Endometrial microvascular endothelial cells (primary cell): ENCODE measurements around the gene BLVRA. TPM values are rescaled to one million over a fixed set of nuclear protein-coding genes. Genes with fewer than 3 reads are reported as not detected.

ENCODE experiments used
- in situ Hi-C: cut with HindIII; loops from 2 replicates; pipeline ENCODE4 v1.10.0; 2017; ENCODE audit warnings: low sequenced_read_pairs, low pct_unique_long_range_greater_than_20kb; ENCODE audit errors: inconsistent ontology term
- total RNA-seq: library from RNA; depleted of rRNA; stranded (reverse); fragments of >200 nt; gene quantifications from one replicate; pipeline ENCODE4 v1.2.3, GENCODE V29; 2015; ENCODE audit errors: inconsistent ontology term

Gene BLVRA
- total RNA-seq, 1 donor from 2014 or later, result 64.0 TPM

DNA sequence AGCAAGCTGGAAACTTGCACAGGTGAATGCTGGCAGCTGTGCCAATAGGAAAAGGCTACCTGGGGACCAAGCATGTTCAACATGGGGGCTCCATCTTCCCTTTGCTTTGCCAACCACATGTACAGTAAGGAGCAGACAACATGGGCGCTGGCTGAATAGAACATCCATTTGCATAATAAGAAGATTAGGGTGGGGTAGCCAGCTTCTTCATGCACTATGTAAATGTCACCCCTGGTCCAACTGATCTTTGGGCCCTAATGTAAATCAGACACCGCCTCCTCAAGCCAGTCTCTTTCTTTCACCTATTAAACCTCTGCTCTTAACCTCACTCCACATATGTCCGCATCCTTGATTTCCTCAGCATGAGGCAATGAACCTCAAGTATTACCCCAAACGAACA, 84.8 kb downstream of the BLVRA start:
- in situ Hi-C loops, result no loop called here

- in situ Hi-C loops, result no loop called here
Observed at GRCh38 chr7:43844257-43844656, 85.8 kb downstream of the BLVRA start.

DNA sequence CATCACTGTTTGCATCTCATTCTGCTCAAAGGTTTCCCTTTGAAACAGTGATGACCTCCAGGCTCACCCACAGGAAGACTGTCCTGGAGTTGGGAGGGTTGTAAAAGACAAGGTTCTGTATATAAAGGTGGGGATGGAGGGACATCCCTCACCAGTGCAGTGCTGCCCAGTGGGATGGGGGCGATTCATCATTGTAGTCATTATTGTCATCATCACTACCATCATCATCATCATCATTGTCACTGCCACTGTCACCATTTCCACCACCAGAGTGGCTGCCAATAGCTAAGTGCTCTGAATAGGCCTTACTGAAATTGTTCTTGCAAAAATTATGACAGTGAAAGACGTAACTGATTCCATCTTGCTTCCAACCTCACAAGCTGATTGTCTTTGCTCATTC, 86.2 kb downstream of the BLVRA start:
- in situ Hi-C loops, result no loop called here

DNA sequence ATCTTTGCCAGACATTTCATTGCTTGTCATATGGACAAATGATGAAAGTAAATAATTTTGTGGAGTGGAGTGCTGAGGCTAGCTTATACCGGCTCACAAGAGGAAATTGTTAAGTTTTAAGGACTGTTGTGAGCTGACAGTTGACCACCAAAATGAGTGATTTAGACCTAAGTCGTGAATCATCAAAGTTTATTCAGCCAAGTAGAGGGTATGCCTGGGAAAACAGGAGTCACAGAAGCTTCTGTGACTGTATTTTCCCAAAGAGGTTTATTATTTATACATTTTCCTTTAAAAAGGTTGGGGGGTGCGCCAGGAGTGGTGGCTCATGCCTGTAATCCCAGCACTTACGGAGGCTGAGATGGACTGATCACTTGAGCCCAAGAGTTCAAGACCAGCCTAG, 89.0 kb downstream of the BLVRA start:
- in situ Hi-C loops, result no loop called here

DNA sequence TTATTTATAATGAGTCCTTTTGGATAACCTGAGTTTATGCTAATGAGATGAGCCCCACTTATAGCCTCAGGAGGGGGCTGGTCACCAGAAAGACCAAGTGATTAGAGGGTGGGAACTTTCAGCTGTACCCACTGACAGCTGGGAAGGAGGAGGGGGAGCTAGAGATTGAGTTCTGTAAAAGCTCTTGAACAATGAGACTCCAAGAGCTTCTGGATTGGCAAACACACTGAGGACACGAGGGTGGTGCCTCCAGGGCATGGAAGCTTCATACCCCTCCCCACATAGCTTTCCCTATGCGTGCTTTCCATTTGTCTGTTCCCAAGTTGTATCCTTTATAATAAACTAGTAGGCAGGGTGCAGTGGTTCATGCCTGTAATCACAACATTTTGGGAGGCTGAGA, 90.6 kb downstream of the BLVRA start:
- in situ Hi-C loops, result no loop called here

- in situ Hi-C loops, result no loop called here
Observed at GRCh38 chr7:43850348-43851116, 92.1 kb downstream of the BLVRA start.

- in situ Hi-C loops, result no loop called here
Observed at GRCh38 chr7:43851805-43852204, 93.3 kb downstream of the BLVRA start.

- in situ Hi-C loops, result no loop called here
Observed at GRCh38 chr7:43855176-43855575, 96.7 kb downstream of the BLVRA start.

GRCh38 chr7:43856316-43856715, 97.8 kb downstream of the BLVRA start:
- in situ Hi-C loops, result no loop called here

Other genes with a start within 250 kb of the BLVRA start
- 56.6 TPM for gene STK17A, start 175.6 kb upstream of the BLVRA start, total RNA-seq
- 50.4 TPM for gene COA1, start 29.2 kb upstream of the BLVRA start, total RNA-seq
- gene MRPS24, start 110.8 kb downstream of the BLVRA start, total RNA-seq, result 155 TPM
- gene URGCP, start 147.9 kb downstream of the BLVRA start, total RNA-seq, result 20.0 TPM
- 24.8 TPM for gene UBE2D4, start 167.8 kb downstream of the BLVRA start, total RNA-seq
- not detected for gene SPDYE1, start 239.2 kb downstream of the BLVRA start, total RNA-seq